GM12878 (cell line): ENCODE data around the gene TMPRSS11F. TPM values are rescaled to one million over a fixed set of nuclear protein-coding genes. Genes with fewer than 3 reads are reported as not detected.

Source experiments
- ATAC-seq: fragments of 200-7000 bp; cut with Tn5 transposase; 3 replicates; pipeline ENCODE4 v1.9.1; 2020; ENCODE audit warnings: mild to moderate bottlenecking, moderate library complexity
- Bru-seq: library from RNA; stranded (reverse); fragments of 400-500 nt; gene quantifications from one replicate; lab custom pipeline; 2021; lab: Mats Ljungman, UMichigan
- BruChase-seq, 2 experiments: library from RNA; stranded (reverse); fragments of 400-500 nt; gene quantifications; one replicate each; lab custom pipeline; 2021; lab: Mats Ljungman, UMichigan
- BruUV-seq: library from RNA; stranded (reverse); fragments of 400-500 nt; replicated peaks from 2 replicates; lab custom pipeline; 2021; lab: Mats Ljungman, UMichigan
- CTCF ChIA-PET: fragments of 300-600 bp; sonication (Branson Sonifier 250); formaldehyde crosslinking; extraction: SDS; loops from one replicate; lab custom pipeline; 2021; ENCODE audit warnings: inconsistent platforms; lab: Yijun Ruan, JAX
- POLR2A ChIA-PET: fragments of 350-600 bp; formaldehyde crosslinking; extraction: SDS; loops from one replicate; lab custom pipeline; 2021; ENCODE audit warnings: inconsistent platforms; lab: Charles Lee
- RAD21 ChIA-PET: fragments of 300-600 bp; sonication (Branson Sonifier 250); formaldehyde crosslinking; loops from one replicate; lab custom pipeline; 2023; ENCODE audit warnings: antibody characterized with exemption; ENCODE audit not compliant: unreplicated experiment; lab: Charles Lee
- SMC1A ChIA-PET: fragments of 300-600 bp; sonication (Branson Sonifier 250); formaldehyde crosslinking; loops from one replicate; lab custom pipeline; 2023; ENCODE audit not compliant: unreplicated experiment, uncharacterized antibody; lab: Charles Lee
- DNase-seq: peaks from one replicate; pipeline ENCODE4 v3.0.0-alpha.2; 2011; ENCODE audit warnings: low read depth, low spot score
- FAIRE-seq: peaks from 3 replicates; lab custom pipeline; 2011; peaks lifted over from hg19 to GRCh38; lab: Jason Lieb, UNC
- H2AFZ ChIP-seq: 2 replicates; pipeline ENCODE4 v1.6.0; 2011; ENCODE audit warnings: low read depth, low read length, control low read depth; ENCODE audit not compliant: control insufficient read depth
- H3K27ac ChIP-seq: 2 replicates; pipeline ENCODE4 v1.5.1; 2011; ENCODE audit warnings: control low read depth; ENCODE audit not compliant: control insufficient read depth, insufficient read depth
- H3K27me3 ChIP-seq, 2 experiments: replicated peaks in 1 of 2; 2 replicates each; pipeline versions ENCODE4 v1.6.0 to v1.6.1; 2011; ENCODE audit warnings: low read length in 1 of 2; ENCODE audit not compliant: control insufficient read depth in 2 of 2, insufficient read depth in 2 of 2
- H3K36me3 ChIP-seq, 2 experiments: 2 replicates each; pipeline ENCODE4 v1.5.1; 2011; ENCODE audit warnings: low read length in 1 of 2; ENCODE audit not compliant: control insufficient read depth in 2 of 2, insufficient read depth in 2 of 2
- H3K4me1 ChIP-seq: 2 replicates; pipeline ENCODE4 v1.6.1; 2011; ENCODE audit warnings: mild to moderate bottlenecking, low read length, moderate library complexity, mixed read lengths; ENCODE audit not compliant: control insufficient read depth, insufficient read depth
- H3K4me2 ChIP-seq: 2 replicates; pipeline ENCODE4 v1.6.0; 2011; ENCODE audit warnings: control low read depth; ENCODE audit not compliant: control insufficient read depth, insufficient read depth
- H3K4me3 ChIP-seq: fragments of 200-600 bp; sonication (generic); 2 replicates; pipeline ENCODE4 v1.5.1; 2016
- H3K79me2 ChIP-seq: 2 replicates; pipeline ENCODE4 v1.6.0; 2011; ENCODE audit warnings: low read length; ENCODE audit not compliant: control insufficient read depth, insufficient read depth
- H3K9ac ChIP-seq: 2 replicates; pipeline ENCODE4 v1.8.0; 2011; ENCODE audit warnings: low read length, control low read depth, mixed read lengths; ENCODE audit not compliant: control insufficient read depth, insufficient read depth
- H3K9me3 ChIP-seq: replicated peaks from 3 replicates; pipeline ENCODE4 v1.5.1; 2011; ENCODE audit warnings: mild to moderate bottlenecking, low read length; ENCODE audit not compliant: control insufficient read depth, insufficient read depth
- H4K20me1 ChIP-seq: 2 replicates; pipeline ENCODE4 v1.6.0; 2011; ENCODE audit not compliant: control insufficient read depth, insufficient read depth
- CBX3 ChIP-seq: fragments of 200-600 bp; sonication (generic); IDR thresholded peaks from 2 replicates; pipeline ENCODE4 v1.6.1; 2016; ENCODE audit warnings: low read depth, borderline replicate concordance
- CEBPB ChIP-seq, 2 experiments: fragments of 150-350 bp in 1 of 2; IDR thresholded peaks; 2 replicates each; pipeline ENCODE4 v1.6.1; 2012 to 2014; ENCODE audit warnings: low read depth in 2 of 2, low read length in 2 of 2, borderline replicate concordance in 1 of 2, inconsistent platforms in 1 of 2
- EP300 ChIP-seq, 2 experiments: fragments of 150-350 bp in 1 of 2; IDR thresholded peaks; 2 replicates each; pipeline ENCODE4 v1.6.1; 2011 to 2012; ENCODE audit warnings: low read depth in 2 of 2, low read length in 2 of 2, borderline replicate concordance in 1 of 2, improper control_type of control experiment in 1 of 2, inconsistent platforms in 1 of 2; ENCODE audit not compliant: control insufficient read depth in 1 of 2
- POLR2AphosphoS2 ChIP-seq: IDR thresholded peaks from 2 replicates; pipeline ENCODE4 v1.6.1; 2011; ENCODE audit warnings: low read depth, mild to moderate bottlenecking, low read length, improper control_type of control experiment, moderate library complexity
- RCOR1 ChIP-seq: conservative IDR thresholded peaks from 2 replicates; pipeline ENCODE4 v1.6.1; 2012; ENCODE audit warnings: low read depth, low read length, improper control_type of control experiment
- SMAD1 ChIP-seq: fragments of 450-650 bp; IDR thresholded peaks from 2 replicates; pipeline ENCODE4 v1.6.1; 2018; ENCODE audit warnings: mild to moderate bottlenecking, low read depth; ENCODE audit not compliant: partially characterized antibody
- SP1 ChIP-seq: IDR thresholded peaks from one replicate; pipeline ENCODE4 v1.6.1; 2011; ENCODE audit warnings: low read depth, low read length
- SUPT20H ChIP-seq: IDR thresholded peaks from 2 replicates; pipeline ENCODE4 v1.6.1; 2011; ENCODE audit warnings: low read depth, mild to moderate bottlenecking, low read length, moderate library complexity, borderline replicate concordance; ENCODE audit not compliant: control insufficient read depth
- TCF7 ChIP-seq: IDR thresholded peaks from 2 replicates; pipeline ENCODE4 v1.6.1; 2014; ENCODE audit warnings: antibody characterized with exemption, borderline replicate concordance
- YY1 ChIP-seq: IDR thresholded peaks from 2 replicates; pipeline ENCODE4 v1.6.1; 2011; ENCODE audit warnings: low read depth, mild to moderate bottlenecking, low read length
- ZSCAN29 ChIP-seq: fragments of 450-650 bp; IDR thresholded peaks from 2 replicates; pipeline ENCODE4 v1.6.1; 2017; ENCODE audit warnings: mild to moderate bottlenecking, moderate library complexity
- WGBS: methylation state at CpG from one replicate; pipeline ENCODE4 v1.1.6; 2016; ENCODE audit warnings: low lambda C conversion rate; ENCODE audit not compliant: insufficient replicate concordance, insufficient coverage; ENCODE audit errors: missing lambda C conversion rate; 5-methylcytosine and 5-hydroxymethylcytosine counted together
- in situ Hi-C: fragments of 300-500 bp; cut with MboI; formaldehyde crosslinking; loops from 9 replicates; pipeline ENCODE4 v1.14.3; 2018; ENCODE audit warnings: mixed read lengths
- intact Hi-C: fragments of 100-400 bp; cut with micrococcal nuclease; formaldehyde crosslinking; loops from one replicate; pipeline ENCODE4 v1.14.2; 2022; ENCODE audit not compliant: unreplicated experiment
- long read RNA-seq, 2 experiments: library from polyadenylated mRNA; unstranded; transcript quantifications; one replicate each; pipeline ENCODE4 v2.0.0, GENCODE V29; 2019 to 2020
- polyA minus RNA-seq, 3 experiments: library from RNA; depleted of rRNA, polyadenylated mRNA; stranded (reverse); fragments of >200 nt; gene quantifications; 2 replicates each; pipeline ENCODE4 v1.2.3, GENCODE V29; 2011
- polyA plus RNA-seq, 11 experiments: library from polyadenylated mRNA; depleted of rRNA in 4 of 11; unstranded in 6 of 11; stranded (reverse) in 5 of 11; fragments of >200 nt; fragmentation: Nextera tagmentation in 4 of 11; fragmentation: Illumina TruSeq in 1 of 11; extraction: Ambion mirVana in 4 of 11; extraction: Trizol in 1 of 11; gene quantifications; 1 replicate in 1 of 11; 2 replicates in 10 of 11; pipeline versions ENCODE4 v1.2.1 to v1.2.3, GENCODE V29; 2011 to 2016; ENCODE audit warnings: inconsistent platforms in 2 of 11, missing spikeins in 2 of 11, low read depth in 1 of 11
- total RNA-seq, 4 experiments: library from RNA; depleted of rRNA in 3 of 4; stranded (reverse); fragments of >200 nt in 3 of 4; fragmentation: Illumina TruSeq in 1 of 4; extraction: Trizol in 1 of 4; gene quantifications; 2 replicates each; pipeline versions ENCODE4 v1.2.1 to v1.2.3, GENCODE V29; 2013 to 2021
- TF ChIP-seq, protein P1 (sequence below): IDR thresholded peaks from 2 replicates; pipeline ENCODE4 v1.6.1; 2011; ENCODE audit warnings: borderline replicate concordance, low read depth, mild to moderate bottlenecking, moderate library complexity, low read length; ENCODE audit not compliant: insufficient read depth, poor library complexity, severe bottlenecking
- TF ChIP-seq, protein P2 (sequence below): fragments of 450-650 bp; IDR thresholded peaks from 2 replicates; pipeline ENCODE4 v1.6.1; 2017; ENCODE audit warnings: mild to moderate bottlenecking

Gene TMPRSS11F
- total RNA-seq (2013; cell fraction: nucleolus; rRNA removed), result not detected in 2 replicates
- not detected in 2 replicates for total RNA-seq (2014; rRNA removed)
- not detected in 2 replicates for total RNA-seq (2014; rRNA removed; fragmentation: Illumina TruSeq; extraction: Trizol)
- not detected in 2 replicates for total RNA-seq (2021)
- polyA plus RNA-seq (2011; ENCODE audit: low read depth), result not detected
- polyA plus RNA-seq (2011; rRNA removed), result not detected in 2 replicates
- polyA plus RNA-seq (2011; cell fraction: cytosol; rRNA removed), result not detected in 2 replicates
- polyA plus RNA-seq (2011; cell fraction: nucleus; rRNA removed), result not detected in 2 replicates
- not detected in 2 replicates for polyA plus RNA-seq (2012)
- not detected in 2 replicates for polyA plus RNA-seq (2014; fragmentation: Illumina TruSeq; extraction: Trizol)
- polyA plus RNA-seq (2014; fragmentation: Nextera tagmentation; extraction: Ambion mirVana), result not detected
- polyA plus RNA-seq (2014; rRNA removed), result not detected in 2 replicates
- not detected for polyA plus RNA-seq (2016; fragmentation: Nextera tagmentation; extraction: Ambion mirVana)
- not detected in 2 replicates for polyA minus RNA-seq (2011; rRNA and poly(A)+ RNA removed)
- polyA minus RNA-seq (2011; cell fraction: cytosol; rRNA and poly(A)+ RNA removed), result not detected in 2 replicates
- not detected in 2 replicates for polyA minus RNA-seq (2011; cell fraction: nucleus; rRNA and poly(A)+ RNA removed)
- not detected for Bru-seq, nascent RNA
- not detected for BruChase-seq, experiment 1, labeled RNA remaining after a 6-hour chase
- not detected for BruChase-seq, experiment 2, labeled RNA remaining after a 2-hour chase
- long read RNA-seq, experiment 1, result 0 reads
- long read RNA-seq, experiment 2, partial matches to known transcripts, result 0 of 1 reads
- long read RNA-seq, experiment 2, other reads (novel, unspliced or antisense), result 1 of 1 reads

GRCh38 chr4:68129793-68130192, at the start of gene TMPRSS11F:
TMPRSS11F (minus strand) TSS chr4:68129869; CDS start chr4:68129820, 49 bp downstream.
- no peak for DNase-seq
- no peak for FAIRE-seq
- in situ Hi-C loops, result no loop called here
- Histone ChIP-seq H3K4me3 (no peak within 1 kb of the TSS), H3K36me3 (no peaks in the 10 kb centered on the region), H3K9ac (no peak within 1 kb of the TSS), H3K4me2 (no peak within 1 kb of the TSS), H2AFZ (no peak within 1 kb of the TSS), H3K27me3 (no peaks in the 10 kb centered on the region), H3K79me2 (no peaks in the 10 kb centered on the region), H3K4me1 (no peaks in the 10 kb centered on the region), H4K20me1 (no peaks in the 10 kb centered on the region), H3K9me3 (no peaks in the 10 kb centered on the region), H3K27ac (no peak within 1 kb of the TSS)
- no TSS peak for BruUV-seq
- ChIA-PET RAD21 (no interaction called here), SMC1A (interaction anchor here (0.7 kb wide), 1 partner anchor 1011 kb away, joined by 3 read pairs; no protein-coding TSS in a partner anchor), CTCF (no interaction called here), POLR2A (no interaction called here)
- ATAC-seq, result no peak
- TF ChIP-seq, protein P1, sequence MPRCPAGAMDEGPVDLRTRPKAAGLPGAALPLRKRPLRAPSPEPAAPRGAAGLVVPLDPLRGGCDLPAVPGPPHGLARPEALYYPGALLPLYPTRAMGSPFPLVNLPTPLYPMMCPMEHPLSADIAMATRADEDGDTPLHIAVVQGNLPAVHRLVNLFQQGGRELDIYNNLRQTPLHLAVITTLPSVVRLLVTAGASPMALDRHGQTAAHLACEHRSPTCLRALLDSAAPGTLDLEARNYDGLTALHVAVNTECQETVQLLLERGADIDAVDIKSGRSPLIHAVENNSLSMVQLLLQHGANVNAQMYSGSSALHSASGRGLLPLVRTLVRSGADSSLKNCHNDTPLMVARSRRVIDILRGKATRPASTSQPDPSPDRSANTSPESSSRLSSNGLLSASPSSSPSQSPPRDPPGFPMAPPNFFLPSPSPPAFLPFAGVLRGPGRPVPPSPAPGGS, result no peak
- TF ChIP-seq SMAD1 (no peak), EP300 (IDR thresholded peaks at IDR 0.05; ENCODE audit: borderline replicate concordance in 1 of 2, control insufficient read depth in 1 of 2, low read depth in 2 of 2, low read length in 2 of 2) (no peak), SUPT20H (no peak), ZSCAN29 (no peak), CEBPB (IDR thresholded peaks at IDR 0.05; ENCODE audit: borderline replicate concordance in 1 of 2, low read depth in 2 of 2, low read length in 2 of 2) (no peak), TCF7 (no peak), CBX3 (no peak), POLR2AphosphoS2 (no peak), YY1 (no peak), SP1 (no peak), RCOR1 (no peak)
- TF ChIP-seq, protein P2, sequence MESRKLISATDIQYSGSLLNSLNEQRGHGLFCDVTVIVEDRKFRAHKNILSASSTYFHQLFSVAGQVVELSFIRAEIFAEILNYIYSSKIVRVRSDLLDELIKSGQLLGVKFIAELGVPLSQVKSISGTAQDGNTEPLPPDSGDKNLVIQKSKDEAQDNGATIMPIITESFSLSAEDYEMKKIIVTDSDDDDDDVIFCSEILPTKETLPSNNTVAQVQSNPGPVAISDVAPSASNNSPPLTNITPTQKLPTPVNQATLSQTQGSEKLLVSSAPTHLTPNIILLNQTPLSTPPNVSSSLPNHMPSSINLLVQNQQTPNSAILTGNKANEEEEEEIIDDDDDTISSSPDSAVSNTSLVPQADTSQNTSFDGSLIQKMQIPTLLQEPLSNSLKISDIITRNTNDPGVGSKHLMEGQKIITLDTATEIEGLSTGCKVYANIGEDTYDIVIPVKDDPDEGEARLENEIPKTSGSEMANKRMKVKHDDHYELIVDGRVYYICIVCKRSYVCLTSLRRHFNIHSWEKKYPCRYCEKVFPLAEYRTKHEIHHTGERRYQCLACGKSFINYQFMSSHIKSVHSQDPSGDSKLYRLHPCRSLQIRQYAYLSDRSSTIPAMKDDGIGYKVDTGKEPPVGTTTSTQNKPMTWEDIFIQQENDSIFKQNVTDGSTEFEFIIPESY, result no peak
- WGBS, result 12% methylated on average over 3 of the region's 3 CpGs
- intact Hi-C loops, result no loop called here
